HUES64 (cell line): ENCODE results near the gene TMEM134.

Source experiments
- H3K27ac ChIP-seq: 2 replicates; pipeline ENCODE4 v1.7.0; 2013; ENCODE audit warnings: low read depth, low read length, inconsistent platforms
- H3K27me3 ChIP-seq: 2 replicates; pipeline ENCODE4 v1.6.1; 2013; ENCODE audit warnings: mild to moderate bottlenecking, low read length; ENCODE audit not compliant: insufficient read depth
- H3K36me3 ChIP-seq: 2 replicates; pipeline ENCODE4 v1.6.1; 2013; ENCODE audit warnings: mild to moderate bottlenecking, low read length; ENCODE audit not compliant: insufficient read depth
- H3K4me1 ChIP-seq: 2 replicates; pipeline ENCODE4 v1.6.1; 2013; ENCODE audit warnings: mild to moderate bottlenecking, low read length, moderate library complexity; ENCODE audit not compliant: insufficient read depth
- H3K4me3 ChIP-seq: 2 replicates; pipeline ENCODE4 v1.5.1; 2013; ENCODE audit warnings: mild to moderate bottlenecking, low read length, moderate library complexity
- H3K9ac ChIP-seq: 2 replicates; pipeline ENCODE4 v1.6.1; 2013; ENCODE audit warnings: mild to moderate bottlenecking, low read depth, low read length
- H3K9me3 ChIP-seq: 2 replicates; pipeline ENCODE4 v1.6.1; 2013; ENCODE audit warnings: low read depth, low read length; ENCODE audit not compliant: insufficient read depth
- WGBS: fragments of 150-250, 120-280 bp; methylation state at CpG from one replicate; pipeline ENCODE4 v1.1.7; 2013; ENCODE audit warnings: missing lambda C conversion rate; 5-methylcytosine and 5-hydroxymethylcytosine counted together

The TMEM134 gene

GRCh38 chr11:67498544-67498972 is 29.5 kb upstream of the TMEM134 start:
- Histone ChIP-seq H3K9me3 (no peaks in the 10 kb centered on the region), H3K36me3 (peaks cover 16% of the 10 kb centered on the region), H3K4me3 (no peak overlapping the region), H3K27ac (no peak overlapping the region), H3K9ac (no peak overlapping the region), H3K4me1 (no peaks in the 10 kb centered on the region), H3K27me3 (peaks cover 7% of the 10 kb centered on the region)
- WGBS: 91% methylated on average over 21 of the region's 21 CpGs

GRCh38 chr11:67497656-67498291 is 28.7 kb upstream of the TMEM134 start:
- 94% methylated on average over 21 of the region's 21 CpGs for WGBS
- Histone ChIP-seq H3K27ac (no peak overlapping the region), H3K9ac (no peak overlapping the region), H3K36me3 (peaks cover 17% of the 10 kb centered on the region), H3K9me3 (no peaks in the 10 kb centered on the region), H3K4me1 (no peaks in the 10 kb centered on the region), H3K4me3 (no peak overlapping the region), H3K27me3 (no peaks in the 10 kb centered on the region)

GRCh38 chr11:67496113-67496512 is 27.1 kb upstream of the TMEM134 start:
- no peaks in the 10 kb centered on the region for H3K9me3 ChIP-seq
- H3K9ac ChIP-seq: no peak overlapping the region
- WGBS: 95% methylated on average over 12 of the region's 12 CpGs
- H3K36me3 ChIP-seq: peaks cover 25% of the 10 kb centered on the region
- H3K27ac ChIP-seq: no peak overlapping the region
- no peaks in the 10 kb centered on the region for H3K27me3 ChIP-seq
- no peak overlapping the region for H3K4me3 ChIP-seq
- H3K4me1 ChIP-seq: no peaks in the 10 kb centered on the region

- H3K27ac ChIP-seq: no peak overlapping the region
- H3K9ac ChIP-seq: no peak overlapping the region
- no peaks in the 10 kb centered on the region for H3K27me3 ChIP-seq
- H3K36me3 ChIP-seq: peaks cover 27% of the 10 kb centered on the region
- no peak overlapping the region for H3K4me3 ChIP-seq
- WGBS: 94% methylated on average over 15 of the region's 16 CpGs
- no peaks in the 10 kb centered on the region for H3K4me1 ChIP-seq
- H3K9me3 ChIP-seq: no peaks in the 10 kb centered on the region
Observed at GRCh38 chr11:67495234-67496005, 26.4 kb upstream of the TMEM134 start.

GRCh38 chr11:67494371-67495233 is 25.6 kb upstream of the TMEM134 start:
- WGBS: 91% methylated on average over 58 of the region's 59 CpGs

GRCh38 chr11:67493548-67494370 is 24.7 kb upstream of the TMEM134 start:
- Histone ChIP-seq H3K4me1 (no peaks in the 10 kb centered on the region), H3K9me3 (no peaks in the 10 kb centered on the region), H3K27ac (no peak overlapping the region), H3K36me3 (peaks cover 36% of the 10 kb centered on the region), H3K9ac (no peak overlapping the region), H3K4me3 (no peak overlapping the region), H3K27me3 (no peaks in the 10 kb centered on the region)
- WGBS: 95% methylated on average over 65 of the region's 65 CpGs

More at GRCh38 chr11:67494371-67495233, 25.6 kb upstream of the TMEM134 start:
- Histone ChIP-seq H3K9ac (no peak overlapping the region), H3K9me3 (no peaks in the 10 kb centered on the region), H3K27me3 (no peaks in the 10 kb centered on the region), H3K36me3 (peaks cover 34% of the 10 kb centered on the region), H3K4me1 (no peaks in the 10 kb centered on the region), H3K4me3 (no peak overlapping the region), H3K27ac (no peak overlapping the region)

- H3K4me1 ChIP-seq: no peaks in the 10 kb centered on the region
- no peak overlapping the region for H3K9ac ChIP-seq
- H3K27ac ChIP-seq: no peak overlapping the region
- peaks cover 36% of the 10 kb centered on the region for H3K36me3 ChIP-seq
- no peak overlapping the region for H3K4me3 ChIP-seq
- no peaks in the 10 kb centered on the region for H3K27me3 ChIP-seq
- H3K9me3 ChIP-seq: no peaks in the 10 kb centered on the region
- WGBS: 86% methylated on average over 46 of the region's 46 CpGs
Observed at GRCh38 chr11:67492801-67493547, 23.9 kb upstream of the TMEM134 start.

GRCh38 chr11:67492069-67492727 is 23.1 kb upstream of the TMEM134 start:
- Histone ChIP-seq H3K9ac (no peak overlapping the region), H3K4me1 (no peaks in the 10 kb centered on the region), H3K27ac (no peak overlapping the region), H3K9me3 (no peaks in the 10 kb centered on the region), H3K4me3 (no peak overlapping the region), H3K27me3 (no peaks in the 10 kb centered on the region), H3K36me3 (peaks cover 38% of the 10 kb centered on the region)
- 95% methylated on average over 19 of the region's 19 CpGs for WGBS

GRCh38 chr11:67491276-67492068 is 22.4 kb upstream of the TMEM134 start:
- WGBS: 97% methylated on average over 24 of the region's 24 CpGs
- Histone ChIP-seq H3K36me3 (peaks cover 34% of the 10 kb centered on the region), H3K9ac (no peak overlapping the region), H3K4me3 (no peak overlapping the region), H3K27me3 (no peaks in the 10 kb centered on the region), H3K27ac (no peak overlapping the region), H3K9me3 (no peaks in the 10 kb centered on the region), H3K4me1 (no peaks in the 10 kb centered on the region)
